ENCODE results near the gene LPAR3.

LPAR3 gene

GRCh38 chr1:84823991-84824390 lies 69.0 kb downstream of the LPAR3 start:
- Histone ChIP-seq H3K36me3 (no peaks in the 10 kb centered on the region), H3K9me3 (no peaks in the 10 kb centered on the region), H3K4me3 (ENCODE audit: low read depth, low read length) (no peak overlapping the region), H3K27me3 (no peaks in the 10 kb centered on the region), H3K4me1 (no peaks in the 10 kb centered on the region; the same call in 1 of the 2 replicates)
- no peak for DNase-seq
- TF ChIP-seq CTCF (IDR thresholded peaks at IDR 0.05; ENCODE audit: low read depth, low read length), result no peak

- no peak for DNase-seq
- TF ChIP-seq CTCF (IDR thresholded peaks at IDR 0.05; ENCODE audit: low read depth, low read length), result no peak
- H3K27me3 ChIP-seq, result no peaks in the 10 kb centered on the region
Observed at GRCh38 chr1:84823511-84823910, 69.5 kb downstream of the LPAR3 start.

GRCh38 chr1:84810343-84810742 lies 82.7 kb downstream of the LPAR3 start:
- Histone ChIP-seq H3K27me3 (no peaks in the 10 kb centered on the region), H3K4me3 (ENCODE audit: low read depth, low read length) (no peak overlapping the region), H3K4me1 (no peaks in the 10 kb centered on the region), H3K9me3 (no peaks in the 10 kb centered on the region), H3K36me3 (no peaks in the 10 kb centered on the region)
- no peak for TF ChIP-seq CTCF (IDR thresholded peaks at IDR 0.05; ENCODE audit: low read depth, low read length)
- no peak for DNase-seq

More at GRCh38 chr1:84823511-84823910, 69.5 kb downstream of the LPAR3 start:
- no peaks in the 10 kb centered on the region; the same call in 1 of the 2 replicates for H3K4me1 ChIP-seq
- no peak overlapping the region for H3K4me3 ChIP-seq (ENCODE audit: low read depth, low read length)
- H3K9me3 ChIP-seq, result no peaks in the 10 kb centered on the region
- H3K36me3 ChIP-seq, result no peaks in the 10 kb centered on the region

GRCh38 chr1:84809023-84809422 lies 84.0 kb downstream of the LPAR3 start:
- no peaks in the 10 kb centered on the region for H3K36me3 ChIP-seq
- no peaks in the 10 kb centered on the region for H3K9me3 ChIP-seq
- no peaks in the 10 kb centered on the region for H3K4me1 ChIP-seq
- TF ChIP-seq CTCF (IDR thresholded peaks at IDR 0.05; ENCODE audit: low read depth, low read length), result no peak
- DNase-seq, result no peak
- no peaks in the 10 kb centered on the region for H3K27me3 ChIP-seq
- H3K4me3 ChIP-seq (ENCODE audit: low read depth, low read length), result no peak overlapping the region

- Histone ChIP-seq H3K4me3 (ENCODE audit: low read depth, low read length) (no peak overlapping the region), H3K36me3 (no peaks in the 10 kb centered on the region), H3K9me3 (no peaks in the 10 kb centered on the region), H3K27me3 (no peaks in the 10 kb centered on the region), H3K4me1 (no peaks in the 10 kb centered on the region)
- DNase-seq, result no peak
- TF ChIP-seq CTCF (IDR thresholded peaks at IDR 0.05; ENCODE audit: low read depth, low read length), result no peak
Observed at GRCh38 chr1:84803604-84804003, 89.4 kb downstream of the LPAR3 start.

GRCh38 chr1:84802567-84803232 lies 90.3 kb downstream of the LPAR3 start:
- H3K4me1 ChIP-seq, result no peaks in the 10 kb centered on the region
- no peak overlapping the region for H3K4me3 ChIP-seq (ENCODE audit: low read depth, low read length)
- no peaks in the 10 kb centered on the region for H3K27me3 ChIP-seq
- H3K36me3 ChIP-seq, result no peaks in the 10 kb centered on the region
- H3K9me3 ChIP-seq, result no peaks in the 10 kb centered on the region
- no peak for DNase-seq
- no peak for TF ChIP-seq CTCF (IDR thresholded peaks at IDR 0.05; ENCODE audit: low read depth, low read length)
